ENCODE measurements around the gene POU5F2.

DNA sequence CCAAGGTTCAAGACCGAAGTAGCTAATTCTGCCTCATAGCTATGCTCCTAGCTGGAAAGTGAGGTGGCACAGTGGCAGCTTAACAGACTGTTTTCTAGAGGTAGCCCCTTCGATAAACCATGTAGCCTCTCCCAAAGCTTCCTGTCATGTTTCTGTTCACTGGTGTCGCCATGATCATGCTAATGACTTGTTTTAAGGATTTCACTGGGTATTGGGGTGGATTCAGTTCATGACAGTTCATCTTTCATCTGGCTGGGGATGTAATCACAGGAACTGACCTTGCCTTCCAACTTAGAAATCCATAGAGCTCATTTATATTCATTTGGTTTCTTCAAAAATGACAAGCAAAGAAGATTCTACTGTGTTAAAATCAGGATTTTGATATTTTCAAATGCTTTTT, 9.4 kb downstream of the POU5F2 start:
- TF ChIP-seq POLR2AphosphoS5 (IDR thresholded peaks at IDR 0.05) (no peak), POLR2A (IDR thresholded peaks at IDR 0.05) (no peak)
- TF ChIP-seq, protein P1, sequence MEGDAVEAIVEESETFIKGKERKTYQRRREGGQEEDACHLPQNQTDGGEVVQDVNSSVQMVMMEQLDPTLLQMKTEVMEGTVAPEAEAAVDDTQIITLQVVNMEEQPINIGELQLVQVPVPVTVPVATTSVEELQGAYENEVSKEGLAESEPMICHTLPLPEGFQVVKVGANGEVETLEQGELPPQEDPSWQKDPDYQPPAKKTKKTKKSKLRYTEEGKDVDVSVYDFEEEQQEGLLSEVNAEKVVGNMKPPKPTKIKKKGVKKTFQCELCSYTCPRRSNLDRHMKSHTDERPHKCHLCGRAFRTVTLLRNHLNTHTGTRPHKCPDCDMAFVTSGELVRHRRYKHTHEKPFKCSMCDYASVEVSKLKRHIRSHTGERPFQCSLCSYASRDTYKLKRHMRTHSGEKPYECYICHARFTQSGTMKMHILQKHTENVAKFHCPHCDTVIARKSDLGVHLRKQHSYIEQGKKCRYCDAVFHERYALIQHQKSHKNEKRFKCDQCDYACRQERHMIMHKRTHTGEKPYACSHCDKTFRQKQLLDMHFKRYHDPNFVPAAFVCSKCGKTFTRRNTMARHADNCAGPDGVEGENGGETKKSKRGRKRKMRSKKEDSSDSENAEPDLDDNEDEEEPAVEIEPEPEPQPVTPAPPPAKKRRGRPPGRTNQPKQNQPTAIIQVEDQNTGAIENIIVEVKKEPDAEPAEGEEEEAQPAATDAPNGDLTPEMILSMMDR (IDR thresholded peaks at IDR 0.05) = no peak
